ENCODE data around the gene THOC5. TPM values are rescaled to one million over a fixed set of nuclear protein-coding genes. Genes with fewer than 3 reads are reported as not detected.
"Not testable (repeated sequence)": the region's sequence is repeated elsewhere in the genome, so short reads cannot be mapped to it uniquely, and the experiment has no call there.

The THOC5 gene
- total RNA-seq, 2 donors from 2014 or later = 19.9 to 33.5 TPM

GRCh38 chr22:29567338-29567737 lies 13.8 kb upstream of the THOC5 start:
- Histone ChIP-seq H3K9me3 (no peaks in the 10 kb centered on the region), H3K36me3 (no peaks in the 10 kb centered on the region), H3K4me3 (no peak overlapping the region), H3K4me1 (no peaks in the 10 kb centered on the region), H3K9ac (ENCODE audit: low read depth in 2 of 2, low read length in 2 of 2) (no peak overlapping the region), H3K27me3 (no peaks in the 10 kb centered on the region), H3K27ac (no peak overlapping the region)
- no peak for TF ChIP-seq CTCF (IDR thresholded peaks at IDR 0.05)
- no peak for DNase-seq
- intact Hi-C loops (cut with DNase I) = no loop called here

- H3K4me1 ChIP-seq; DNase-seq; H3K27me3 ChIP-seq; H3K27ac ChIP-seq; H3K9ac ChIP-seq (ENCODE audit: low read depth in 2 of 2, low read length in 2 of 2); H3K4me3 ChIP-seq; intact Hi-C loops (cut with DNase I); H3K9me3 ChIP-seq; H3K36me3 ChIP-seq: not testable (repeated sequence)
Measured at GRCh38 chr22:29566513-29566912, 13.0 kb upstream of the THOC5 start.

- Histone ChIP-seq H3K27me3 (no peaks in the 10 kb centered on the region), H3K4me3 (no peak overlapping the region), H3K4me1 (no peaks in the 10 kb centered on the region), H3K27ac (no peak overlapping the region), H3K9ac (ENCODE audit: low read depth in 2 of 2, low read length in 2 of 2) (no peak overlapping the region), H3K9me3 (no peaks in the 10 kb centered on the region), H3K36me3 (peaks cover 6% of the 10 kb centered on the region)
- TF ChIP-seq CTCF (IDR thresholded peaks at IDR 0.05) = no peak
- no peak for DNase-seq
- intact Hi-C loops (cut with DNase I) = no loop called here
Measured at GRCh38 chr22:29563652-29564460, 10.3 kb upstream of the THOC5 start.

- Histone ChIP-seq H3K27ac (no peak overlapping the region), H3K27me3 (no peaks in the 10 kb centered on the region), H3K36me3 (peaks cover 6% of the 10 kb centered on the region), H3K4me1 (no peaks in the 10 kb centered on the region), H3K9ac (ENCODE audit: low read depth in 2 of 2, low read length in 2 of 2) (no peak overlapping the region), H3K9me3 (no peaks in the 10 kb centered on the region), H3K4me3 (no peak overlapping the region)
- DNase-seq = no peak
- intact Hi-C loops (cut with DNase I) = no loop called here
- no peak for TF ChIP-seq CTCF (IDR thresholded peaks at IDR 0.05)
Measured at GRCh38 chr22:29559853-29560252, 6.3 kb upstream of the THOC5 start.

DNA sequence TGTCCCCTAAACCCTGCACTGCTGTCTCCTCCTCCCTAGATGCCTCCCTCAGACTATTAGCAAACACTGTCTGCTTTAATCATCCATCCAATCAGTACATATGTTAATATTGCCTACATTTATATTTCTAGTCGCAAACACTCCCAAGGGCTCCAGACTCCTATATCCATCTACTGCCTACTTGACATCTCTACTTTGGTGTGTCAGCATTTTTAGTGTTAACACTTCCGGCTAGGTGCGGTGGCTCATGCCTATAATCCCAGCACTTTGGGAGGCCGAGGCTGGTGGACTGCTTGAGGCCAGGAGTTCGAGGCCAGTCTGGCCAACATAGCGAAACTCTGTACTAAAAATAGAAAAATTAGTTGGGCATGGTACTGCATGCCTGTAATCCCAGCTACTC lies 5.5 kb upstream of the THOC5 start:
- Histone ChIP-seq H3K27ac (no peak overlapping the region), H3K9ac (ENCODE audit: low read depth in 2 of 2, low read length in 2 of 2) (no peak overlapping the region), H3K36me3 (peaks cover 6% of the 10 kb centered on the region), H3K4me1 (peaks cover 5% of the 10 kb centered on the region), H3K27me3 (no peaks in the 10 kb centered on the region), H3K4me3 (no peak overlapping the region), H3K9me3 (no peaks in the 10 kb centered on the region)
- intact Hi-C loops (cut with DNase I) = no loop called here
- TF ChIP-seq CTCF (IDR thresholded peaks at IDR 0.05) = no peak
- DNase-seq = no peak

DNA sequence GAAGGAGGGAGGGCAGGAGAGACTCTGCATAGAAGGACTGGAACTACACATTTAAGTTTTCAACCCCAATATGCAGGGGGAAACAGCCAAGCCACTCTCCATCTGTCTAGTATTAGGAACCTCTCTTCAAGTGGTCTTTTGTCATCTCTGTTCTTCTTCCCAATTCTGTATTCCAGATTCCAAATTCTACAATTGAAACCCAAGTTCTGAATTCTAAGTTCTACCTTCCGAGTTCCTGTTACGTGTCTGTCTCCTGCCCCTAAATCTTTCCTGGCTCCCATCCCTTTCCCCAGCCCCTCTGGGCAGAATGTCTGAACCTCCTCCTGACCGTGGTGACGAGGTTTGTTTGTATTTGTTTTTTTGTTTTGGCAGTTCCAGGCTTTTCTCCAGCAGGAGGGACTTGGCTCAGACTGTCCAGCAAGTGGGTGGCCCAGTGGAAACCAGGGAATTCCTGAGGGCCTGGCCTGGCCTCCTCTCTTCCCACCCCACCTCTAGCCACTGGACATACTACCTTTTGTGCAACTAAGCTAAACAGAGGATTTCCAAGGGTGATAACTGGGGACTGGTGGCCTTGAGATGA lies 1.6 kb upstream of the THOC5 start:
- Histone ChIP-seq H3K27me3 (no peaks in the 10 kb centered on the region), H3K4me3 (no peak overlapping the region), H3K36me3 (no peaks in the 10 kb centered on the region), H3K27ac (no peak overlapping the region), H3K4me1 (peaks cover 7% of the 10 kb centered on the region), H3K9ac (ENCODE audit: low read depth in 2 of 2, low read length in 2 of 2) (no peak overlapping the region), H3K9me3 (no peaks in the 10 kb centered on the region)
- intact Hi-C loops (cut with DNase I) = no loop called here
- TF ChIP-seq CTCF (IDR thresholded peaks at IDR 0.05) = no peak
- DNase-seq = no peak

GRCh38 chr22:29552357-29552756 lies 1.2 kb downstream of the THOC5 start:
- H3K27ac ChIP-seq; H3K36me3 ChIP-seq; DNase-seq; H3K9me3 ChIP-seq; H3K27me3 ChIP-seq; H3K4me1 ChIP-seq; H3K4me3 ChIP-seq; intact Hi-C loops (cut with DNase I); H3K9ac ChIP-seq (ENCODE audit: low read depth in 2 of 2, low read length in 2 of 2): not testable (repeated sequence)
